GM12891 (cell line): ENCODE data around the gene KHK.

Experiments used
- PAX5 ChIP-seq: IDR thresholded peaks from 2 replicates; pipeline ENCODE4 v1.6.1; 2011; ENCODE audit warnings: low read length, moderate library complexity, mild to moderate bottlenecking; ENCODE audit not compliant: insufficient read depth, severe bottlenecking
- POLR2A ChIP-seq: IDR thresholded peaks from 2 replicates; pipeline ENCODE4 v1.6.1; 2011; ENCODE audit warnings: low read depth, low read length, control low read depth
- POLR2AphosphoS5 ChIP-seq: IDR thresholded peaks from 2 replicates; pipeline ENCODE4 v1.6.1; 2011; ENCODE audit warnings: low read depth, low read length, control low read depth
- SPI1 ChIP-seq: IDR thresholded peaks from 2 replicates; pipeline ENCODE4 v1.6.1; 2011; ENCODE audit warnings: low read depth, low read length, control low read depth
- TAF1 ChIP-seq: IDR thresholded peaks from 2 replicates; pipeline ENCODE4 v1.6.1; 2011; ENCODE audit warnings: low read depth, low read length, control low read depth

- TF ChIP-seq POLR2A: no peak
- TF ChIP-seq TAF1: no peak
- TF ChIP-seq POLR2AphosphoS5: no peak
- no peak for TF ChIP-seq SPI1
- TF ChIP-seq PAX5: no peak
These were observed 46.7 kb upstream of the KHK start for GRCh38 chr2:27039871-27040270.
